RPMI8226 (cell line): ENCODE data around the gene DSE.

ENCODE experiments used
- DNase-seq: peaks from one replicate; pipeline ENCODE4 v3.0.0-alpha.2; 2015

Gene DSE

GRCh38 chr6:116450185-116450710 lies 79.5 kb downstream of the DSE start:
- peak; percentile 49 for DNase-seq

GRCh38 chr6:116450769-116451740 lies 80.3 kb downstream of the DSE start:
- peak; percentile 73 for DNase-seq

GRCh38 chr6:116451916-116452315 lies 81.2 kb downstream of the DSE start:
- DNase-seq, result no peak

GRCh38 chr6:116452531-116452930 lies 81.8 kb downstream of the DSE start:
- no peak for DNase-seq

- no peak for DNase-seq
Observed at GRCh38 chr6:116456106-116456505, 85.4 kb downstream of the DSE start.

- no peak for DNase-seq
Observed at GRCh38 chr6:116456927-116457326, 86.2 kb downstream of the DSE start.

- no peak for DNase-seq
Observed at GRCh38 chr6:116458264-116458663, 87.5 kb downstream of the DSE start.

- no peak for DNase-seq
Observed at GRCh38 chr6:116459927-116460326, 89.2 kb downstream of the DSE start.

- DNase-seq, result no peak
Observed at GRCh38 chr6:116461331-116461931, 90.7 kb downstream of the DSE start, which contains the start of gene CALHM6. Gene CALHM6, plus strand, starts transcription at chr6:116461375. Its CDS starts 555 bp downstream, at chr6:116461930.

- DNase-seq, result peak; percentile 82
Observed at GRCh38 chr6:116461932-116462885, 91.5 kb downstream of the DSE start.

- no peak for DNase-seq
Observed at GRCh38 chr6:116463301-116463700, 92.6 kb downstream of the DSE start.

- DNase-seq, result peak; percentile 90
Observed at GRCh38 chr6:116465246-116465645, 94.5 kb downstream of the DSE start.

- DNase-seq, result no peak
Observed at GRCh38 chr6:116467096-116467495, 96.3 kb downstream of the DSE start.

GRCh38 chr6:116467514-116467913 lies 96.8 kb downstream of the DSE start:
- DNase-seq, result peak; percentile 49

- DNase-seq, result no peak
Observed at GRCh38 chr6:116468293-116468692, 97.5 kb downstream of the DSE start.

- no peak for DNase-seq
Observed at GRCh38 chr6:116471531-116471930, 100.8 kb downstream of the DSE start.

- no peak for DNase-seq
Observed at GRCh38 chr6:116472706-116473105, 102.0 kb downstream of the DSE start.

GRCh38 chr6:116475141-116475540 lies 104.4 kb downstream of the DSE start:
- DNase-seq, result no peak

- DNase-seq, result peak; percentile 43
Observed at GRCh38 chr6:116476002-116476678, 105.4 kb downstream of the DSE start.

- peak; percentile 53 for DNase-seq
Observed at GRCh38 chr6:116482780-116483179, 112.0 kb downstream of the DSE start.

GRCh38 chr6:116483616-116484015 lies 112.9 kb downstream of the DSE start:
- no peak for DNase-seq
